Measurements from ENCODE around the gene F11. TPM values are rescaled to one million over a fixed set of nuclear protein-coding genes. Genes with fewer than 3 reads are reported as not detected.

The F11 gene
- total RNA-seq, 1 donor from 2014 or later = 0.31 TPM

Other genes with a start within 250 kb of the F11 start
- gene TLR3, start 197.0 kb upstream of the F11 start, total RNA-seq (ENCODE audit: unreplicated experiment) = not detected
- 0.33 TPM for gene FAM149A, start 161.5 kb upstream of the F11 start, total RNA-seq (ENCODE audit: unreplicated experiment)
- 4.5 TPM for gene CYP4V2, start 74.6 kb upstream of the F11 start, total RNA-seq (ENCODE audit: unreplicated experiment)
- gene KLKB1, start 38.7 kb upstream of the F11 start, total RNA-seq (ENCODE audit: unreplicated experiment) = 0.46 TPM

All from endothelial cell (in vitro differentiated cells).